ENCODE data around the gene BIRC2. TPM values are rescaled to one million over a fixed set of nuclear protein-coding genes. Genes with fewer than 3 reads are reported as not detected.

Gene BIRC2
- total and polyA plus RNA-seq, 12 donors: 25.8 to 112 (median 48.1) TPM

DNA sequence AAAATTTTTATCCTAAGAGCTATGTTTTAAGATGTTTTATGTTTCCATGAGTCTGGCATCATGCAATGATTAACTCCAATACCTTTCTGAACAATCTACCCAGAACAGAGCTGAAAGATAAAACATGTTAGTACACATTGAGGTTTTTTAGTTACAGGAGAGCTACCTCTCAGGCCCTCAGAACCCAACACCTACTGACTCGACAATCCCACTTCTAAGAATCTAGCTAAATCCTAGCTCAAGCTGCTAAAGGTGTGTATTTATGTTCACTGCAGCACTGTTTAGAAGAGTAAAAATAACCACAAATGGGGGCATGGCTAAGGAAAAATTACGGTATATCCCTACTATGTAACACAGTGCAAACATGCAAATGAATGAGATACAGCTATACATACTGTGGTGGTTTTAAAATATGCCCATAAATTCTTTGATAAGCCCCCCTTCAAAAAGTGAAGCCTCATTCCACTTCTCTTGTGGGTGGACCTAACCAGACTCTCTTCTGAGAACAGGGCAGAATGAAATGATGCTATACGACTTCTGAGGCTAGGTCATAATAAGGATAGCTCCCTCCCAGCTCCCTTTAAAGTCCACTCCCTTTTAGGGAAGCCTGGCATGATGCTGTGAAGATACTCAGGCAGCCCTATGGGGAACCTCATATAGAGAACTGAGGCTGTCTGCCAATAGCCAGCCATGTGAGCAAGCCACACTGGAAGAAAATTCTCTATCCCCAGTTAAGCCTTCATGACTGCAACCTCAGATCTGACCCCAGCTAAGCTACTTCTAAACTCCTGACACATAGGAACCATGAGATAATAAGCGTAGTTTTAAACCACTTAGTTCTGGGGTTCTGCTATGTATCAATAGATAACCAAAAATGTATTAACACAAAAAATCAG, 76.1 kb downstream of the BIRC2 start:
- TF ChIP-seq POLR2A (IDR thresholded peaks at IDR 0.05): no peak
- TF ChIP-seq, protein P1, sequence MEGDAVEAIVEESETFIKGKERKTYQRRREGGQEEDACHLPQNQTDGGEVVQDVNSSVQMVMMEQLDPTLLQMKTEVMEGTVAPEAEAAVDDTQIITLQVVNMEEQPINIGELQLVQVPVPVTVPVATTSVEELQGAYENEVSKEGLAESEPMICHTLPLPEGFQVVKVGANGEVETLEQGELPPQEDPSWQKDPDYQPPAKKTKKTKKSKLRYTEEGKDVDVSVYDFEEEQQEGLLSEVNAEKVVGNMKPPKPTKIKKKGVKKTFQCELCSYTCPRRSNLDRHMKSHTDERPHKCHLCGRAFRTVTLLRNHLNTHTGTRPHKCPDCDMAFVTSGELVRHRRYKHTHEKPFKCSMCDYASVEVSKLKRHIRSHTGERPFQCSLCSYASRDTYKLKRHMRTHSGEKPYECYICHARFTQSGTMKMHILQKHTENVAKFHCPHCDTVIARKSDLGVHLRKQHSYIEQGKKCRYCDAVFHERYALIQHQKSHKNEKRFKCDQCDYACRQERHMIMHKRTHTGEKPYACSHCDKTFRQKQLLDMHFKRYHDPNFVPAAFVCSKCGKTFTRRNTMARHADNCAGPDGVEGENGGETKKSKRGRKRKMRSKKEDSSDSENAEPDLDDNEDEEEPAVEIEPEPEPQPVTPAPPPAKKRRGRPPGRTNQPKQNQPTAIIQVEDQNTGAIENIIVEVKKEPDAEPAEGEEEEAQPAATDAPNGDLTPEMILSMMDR (IDR thresholded peaks at IDR 0.05): no peak
- H3K27me3 ChIP-seq: no peaks in the 10 kb centered on the region
- H3K9me3 ChIP-seq (replicated peaks in 1 of 3): no peaks in the 10 kb centered on the region
- no peak overlapping the region for H3K4me3 ChIP-seq
- peak in 1 of 7 donors; percentile 11 for DNase-seq
- no peaks in the 10 kb centered on the region for H3K36me3 ChIP-seq (replicated peaks in 1 of 2)
- no peak overlapping the region for H3K27ac ChIP-seq
- 88 to 93% (median 91%) methylated on average over 4 of the region's 4 CpGs for WGBS, 4 donors
- H3K4me1 ChIP-seq (replicated peaks in 1 of 2): peaks cover 0 to under 1% of the 10 kb centered on the region in 2 donors
- intact Hi-C loops (cut with DNase I): no loop called here

DNA sequence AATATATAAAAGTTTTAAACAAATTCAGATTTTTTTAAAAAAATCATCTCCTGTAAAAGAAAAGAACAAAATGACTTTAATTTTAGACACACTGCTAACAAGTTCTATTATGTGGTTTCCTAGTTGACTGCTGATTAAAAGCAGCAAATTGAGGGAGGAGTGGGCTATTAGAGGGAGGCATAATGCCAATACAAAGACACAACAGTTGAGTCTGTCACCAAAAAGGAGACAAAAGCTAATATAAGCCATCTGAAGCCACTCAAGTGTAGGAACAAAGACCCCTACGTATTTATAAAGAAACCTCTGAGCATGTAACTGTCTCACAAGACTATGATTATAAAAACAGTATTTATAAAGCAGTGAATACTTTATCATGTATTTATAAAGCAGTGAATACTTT, 76.9 kb downstream of the BIRC2 start:
- Histone ChIP-seq H3K9me3 (replicated peaks in 1 of 3) (no peaks in the 10 kb centered on the region), H3K4me3 (no peak overlapping the region), H3K27ac (no peak overlapping the region), H3K4me1 (replicated peaks in 1 of 2) (peaks cover 0 to 9% of the 10 kb centered on the region in 2 donors), H3K27me3 (no peaks in the 10 kb centered on the region), H3K36me3 (replicated peaks in 1 of 2) (no peaks in the 10 kb centered on the region)
- intact Hi-C loops (cut with DNase I): no loop called here
- TF ChIP-seq, protein P1 (IDR thresholded peaks at IDR 0.05): no peak
- TF ChIP-seq POLR2A (IDR thresholded peaks at IDR 0.05): no peak
- no peak for DNase-seq
- WGBS, 4 donors: 86 to 92% (median 90%) methylated on average over 1 of the region's 1 CpG

DNA sequence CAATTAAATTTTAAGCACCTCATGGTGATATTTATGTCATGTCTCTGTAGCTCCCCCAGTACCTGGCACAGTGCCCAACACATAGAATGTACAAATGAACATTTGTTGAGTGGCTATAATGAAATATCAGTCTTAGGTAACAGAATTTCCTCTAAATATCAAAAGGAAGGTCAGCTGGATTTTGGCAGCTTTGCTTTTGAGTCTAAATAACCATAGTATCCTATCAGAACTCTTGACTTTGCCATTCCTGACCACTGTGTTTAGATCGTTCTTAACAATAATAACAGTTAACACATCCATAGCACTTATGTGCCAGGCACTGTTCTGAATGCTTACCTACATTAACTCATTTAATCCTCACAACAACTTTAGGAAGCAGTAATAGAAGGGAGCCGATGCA, 79.0 kb downstream of the BIRC2 start:
- H3K27ac ChIP-seq: no peak overlapping the region
- peaks cover 0 to 12% of the 10 kb centered on the region in 2 donors for H3K4me1 ChIP-seq (replicated peaks in 1 of 2)

DNA sequence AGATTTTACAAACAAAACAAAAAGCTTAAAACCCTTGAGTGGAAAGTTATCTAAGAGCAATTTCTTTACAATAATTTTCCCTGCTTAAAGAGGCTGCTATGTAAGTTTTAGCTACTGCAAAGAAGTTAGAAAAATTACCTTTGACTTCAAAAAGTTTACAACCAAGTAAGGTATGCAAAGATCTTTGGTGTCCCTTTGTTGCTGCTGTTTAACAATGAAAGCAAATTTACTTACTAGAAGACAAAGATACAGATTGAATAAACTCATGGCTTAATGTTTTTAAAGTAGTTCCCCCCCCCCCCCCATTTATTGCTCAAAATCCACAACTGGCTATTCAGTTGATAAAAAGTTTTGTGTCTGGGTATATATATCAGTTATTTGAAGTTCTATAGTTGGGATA, 79.6 kb downstream of the BIRC2 start:
- Histone ChIP-seq H3K4me1 (replicated peaks in 1 of 2) (peaks cover 0 to 12% of the 10 kb centered on the region in 2 donors), H3K4me3 (no peak overlapping the region), H3K27me3 (no peaks in the 10 kb centered on the region), H3K9me3 (replicated peaks in 1 of 3) (no peaks in the 10 kb centered on the region), H3K27ac (no peak overlapping the region), H3K36me3 (replicated peaks in 1 of 2) (no peaks in the 10 kb centered on the region)
- DNase-seq: no peak
- TF ChIP-seq POLR2A (IDR thresholded peaks at IDR 0.05): no peak
- TF ChIP-seq, protein P1 (IDR thresholded peaks at IDR 0.05): no peak
- intact Hi-C loops (cut with DNase I): no loop called here

More for the DNA sequence above, 79.0 kb downstream of the BIRC2 start:
- H3K9me3 ChIP-seq (replicated peaks in 1 of 3): no peaks in the 10 kb centered on the region
- no peak for DNase-seq
- TF ChIP-seq, protein P1 (IDR thresholded peaks at IDR 0.05): no peak
- no peak for TF ChIP-seq POLR2A (IDR thresholded peaks at IDR 0.05)
- intact Hi-C loops (cut with DNase I): no loop called here
- H3K4me3 ChIP-seq: no peak overlapping the region
- no peaks in the 10 kb centered on the region for H3K27me3 ChIP-seq
- no peaks in the 10 kb centered on the region for H3K36me3 ChIP-seq (replicated peaks in 1 of 2)
- WGBS, 4 donors: 81 to 89% (median 85%) methylated on average over 2 of the region's 2 CpGs
